ENCODE data around the gene TRIM25.

TRIM25 gene

GRCh38 chr17:56926270-56926669 lies 12.4 kb upstream of the TRIM25 start:
- no peak for DNase-seq (ENCODE audit: low read depth in 2 of 2)

- no peak for DNase-seq (ENCODE audit: low read depth in 2 of 2)
Measured at GRCh38 chr17:56925088-56925487, 11.2 kb upstream of the TRIM25 start.

- DNase-seq (ENCODE audit: low read depth in 2 of 2): no peak
Measured at GRCh38 chr17:56919717-56920116, 5.9 kb upstream of the TRIM25 start.

GRCh38 chr17:56918916-56919315 lies 5.1 kb upstream of the TRIM25 start:
- no peak for DNase-seq (ENCODE audit: low read depth in 2 of 2)

- DNase-seq (ENCODE audit: low read depth in 2 of 2): no peak
Measured at GRCh38 chr17:56917559-56918296, 3.9 kb upstream of the TRIM25 start.

GRCh38 chr17:56914581-56915273 lies 878 bp upstream of the TRIM25 start:
- DNase-seq (ENCODE audit: low read depth in 2 of 2): no peak

GRCh38 chr17:56913353-56913866 lies 439 bp downstream of the TRIM25 start:
- DNase-seq (ENCODE audit: low read depth in 2 of 2): no peak

GRCh38 chr17:56913000-56913311 lies 893 bp downstream of the TRIM25 start:
- no peak for DNase-seq (ENCODE audit: low read depth in 2 of 2)

GRCh38 chr17:56912105-56912999 lies 1.5 kb downstream of the TRIM25 start:
- DNase-seq (ENCODE audit: low read depth in 2 of 2): no peak

GRCh38 chr17:56910509-56911235 lies 3.2 kb downstream of the TRIM25 start:
- DNase-seq (ENCODE audit: low read depth in 2 of 2): no peak

- no peak for DNase-seq (ENCODE audit: low read depth in 2 of 2)
Measured at GRCh38 chr17:56909742-56910508, 3.9 kb downstream of the TRIM25 start.

- DNase-seq (ENCODE audit: low read depth in 2 of 2): no peak
Measured at GRCh38 chr17:56908001-56908542, 5.8 kb downstream of the TRIM25 start.

- no peak for DNase-seq (ENCODE audit: low read depth in 2 of 2)
Measured at GRCh38 chr17:56903560-56903959, 10.3 kb downstream of the TRIM25 start.

GRCh38 chr17:56902348-56902747 lies 11.5 kb downstream of the TRIM25 start:
- DNase-seq (ENCODE audit: low read depth in 2 of 2): no peak

- no peak for DNase-seq (ENCODE audit: low read depth in 2 of 2)
Measured at GRCh38 chr17:56899403-56899802, 14.4 kb downstream of the TRIM25 start.

- no peak for DNase-seq (ENCODE audit: low read depth in 2 of 2)
Measured at GRCh38 chr17:56898874-56899273, 15.0 kb downstream of the TRIM25 start.

- DNase-seq (ENCODE audit: low read depth in 2 of 2): no peak
Measured at GRCh38 chr17:56897646-56898424, 16.0 kb downstream of the TRIM25 start.

- DNase-seq (ENCODE audit: low read depth in 2 of 2): no peak
Measured at GRCh38 chr17:56896968-56897359, 16.9 kb downstream of the TRIM25 start.

- DNase-seq (ENCODE audit: low read depth in 2 of 2): no peak
Measured at GRCh38 chr17:56896217-56896967, 17.5 kb downstream of the TRIM25 start.
